ENCODE data around the gene PRR15L. TPM values are rescaled to one million over a fixed set of nuclear protein-coding genes. Genes with fewer than 3 reads are reported as not detected.
"Not testable (repeated sequence)": the region's sequence is repeated elsewhere in the genome, so short reads cannot be mapped to it uniquely, and the experiment has no call there.

The PRR15L gene
- total RNA-seq, 1 donor from 2014 or later = not detected

DNA sequence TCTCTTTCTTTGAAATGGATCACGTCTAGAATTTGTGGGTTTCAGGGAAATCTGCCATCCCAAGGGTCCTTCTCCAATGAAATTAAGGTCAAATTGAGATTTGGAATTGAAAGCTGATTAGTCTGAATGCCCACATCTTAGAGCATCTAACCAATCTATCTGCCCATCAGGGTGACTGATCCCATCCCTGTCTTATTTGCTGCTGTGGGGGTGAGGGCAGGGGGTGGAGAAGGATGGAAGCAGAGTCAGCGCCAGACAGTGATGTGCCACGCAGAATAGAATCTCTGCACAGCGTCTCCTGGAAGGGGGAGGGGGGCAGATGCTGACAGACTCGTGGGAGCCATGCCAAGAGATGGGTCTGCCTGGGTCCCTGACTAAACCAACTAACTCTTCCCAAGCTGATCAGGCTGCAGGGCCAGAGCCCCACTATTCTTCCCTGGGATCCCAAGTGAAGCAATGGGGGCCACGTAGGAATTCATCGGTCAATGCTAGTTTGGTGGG, 45.3 kb upstream of the PRR15L start:
- no peak for DNase-seq (ENCODE audit: extremely low spot score, unreplicated experiment)
- Mint-ChIP-seq H3K27me3 (ENCODE audit: unreplicated experiment) (peaks cover 3% of the 10 kb centered on the region), H3K4me1 (ENCODE audit: unreplicated experiment) (peaks cover 22% of the 10 kb centered on the region), H3K27ac (ENCODE audit: unreplicated experiment) (peak overlapping the region; percentile 94), H3K4me3 (ENCODE audit: unreplicated experiment) (no peak overlapping the region), H3K9me3 (ENCODE audit: unreplicated experiment) (no peaks in the 10 kb centered on the region), H3K36me3 (ENCODE audit: unreplicated experiment) (no peaks in the 10 kb centered on the region)
- TF ChIP-seq, protein P1, sequence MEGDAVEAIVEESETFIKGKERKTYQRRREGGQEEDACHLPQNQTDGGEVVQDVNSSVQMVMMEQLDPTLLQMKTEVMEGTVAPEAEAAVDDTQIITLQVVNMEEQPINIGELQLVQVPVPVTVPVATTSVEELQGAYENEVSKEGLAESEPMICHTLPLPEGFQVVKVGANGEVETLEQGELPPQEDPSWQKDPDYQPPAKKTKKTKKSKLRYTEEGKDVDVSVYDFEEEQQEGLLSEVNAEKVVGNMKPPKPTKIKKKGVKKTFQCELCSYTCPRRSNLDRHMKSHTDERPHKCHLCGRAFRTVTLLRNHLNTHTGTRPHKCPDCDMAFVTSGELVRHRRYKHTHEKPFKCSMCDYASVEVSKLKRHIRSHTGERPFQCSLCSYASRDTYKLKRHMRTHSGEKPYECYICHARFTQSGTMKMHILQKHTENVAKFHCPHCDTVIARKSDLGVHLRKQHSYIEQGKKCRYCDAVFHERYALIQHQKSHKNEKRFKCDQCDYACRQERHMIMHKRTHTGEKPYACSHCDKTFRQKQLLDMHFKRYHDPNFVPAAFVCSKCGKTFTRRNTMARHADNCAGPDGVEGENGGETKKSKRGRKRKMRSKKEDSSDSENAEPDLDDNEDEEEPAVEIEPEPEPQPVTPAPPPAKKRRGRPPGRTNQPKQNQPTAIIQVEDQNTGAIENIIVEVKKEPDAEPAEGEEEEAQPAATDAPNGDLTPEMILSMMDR (IDR thresholded peaks at IDR 0.05) = no peak

DNA sequence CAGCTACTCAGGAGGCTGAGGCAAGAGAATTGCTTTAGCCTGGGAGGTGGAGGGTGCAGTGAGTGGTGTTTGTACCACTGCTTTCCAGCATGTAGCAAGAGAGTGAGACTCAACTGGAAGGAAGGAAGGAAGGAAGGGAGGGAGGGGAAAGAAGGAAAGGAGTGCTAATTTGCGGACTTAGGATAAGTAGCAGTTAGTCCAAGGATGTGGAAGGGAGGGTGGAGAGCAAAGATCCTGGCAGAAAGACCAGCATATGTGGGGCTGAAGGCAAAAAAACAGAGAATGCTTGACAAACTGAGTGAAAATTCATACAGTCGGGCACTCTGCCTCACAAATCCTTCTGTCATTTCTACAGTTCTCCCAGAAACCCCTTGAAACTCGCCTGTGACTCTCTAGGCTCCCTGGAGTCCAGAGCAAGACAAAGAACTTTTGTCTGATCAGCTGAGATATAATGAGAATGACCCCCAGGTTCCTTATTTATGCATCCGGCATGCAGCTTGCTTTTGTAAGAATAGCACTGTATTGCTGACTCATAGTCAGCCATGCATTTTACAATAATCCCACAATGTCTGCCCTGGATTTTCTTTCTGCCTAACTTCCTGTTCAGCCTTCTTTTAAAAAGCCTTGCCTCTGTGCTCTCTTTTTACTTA, 44.7 kb upstream of the PRR15L start:
- Mint-ChIP-seq H3K4me1 (ENCODE audit: unreplicated experiment) (peaks cover 22% of the 10 kb centered on the region), H3K9me3 (ENCODE audit: unreplicated experiment) (no peaks in the 10 kb centered on the region), H3K27ac (ENCODE audit: unreplicated experiment) (peak overlapping the region; percentile 94), H3K4me3 (ENCODE audit: unreplicated experiment) (no peak overlapping the region), H3K27me3 (ENCODE audit: unreplicated experiment) (peaks cover 3% of the 10 kb centered on the region), H3K36me3 (ENCODE audit: unreplicated experiment) (no peaks in the 10 kb centered on the region)
- TF ChIP-seq, protein P1 (IDR thresholded peaks at IDR 0.05) = no peak
- DNase-seq (ENCODE audit: extremely low spot score, unreplicated experiment) = no peak

DNA sequence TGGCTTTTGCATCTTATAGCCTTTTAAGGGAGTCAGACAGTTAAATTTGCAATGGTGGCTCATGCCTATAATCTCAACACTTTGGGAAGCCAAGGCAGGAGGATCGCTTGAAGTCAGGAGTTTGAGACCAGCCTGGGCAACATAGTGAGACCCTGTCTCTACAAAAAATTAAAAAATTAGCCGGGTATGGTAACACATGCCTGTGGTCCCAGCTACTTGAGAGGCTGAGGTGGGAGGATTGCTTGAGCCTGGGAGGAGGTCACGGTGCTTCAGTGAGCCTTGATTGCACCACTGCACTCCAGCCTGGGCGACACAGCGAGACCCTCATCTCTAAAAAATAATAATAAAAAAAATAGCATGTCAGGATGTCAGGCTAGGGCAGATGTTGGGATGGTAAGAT, 44.0 kb upstream of the PRR15L start:
- not testable (repeated sequence) for DNase-seq (ENCODE audit: extremely low spot score, unreplicated experiment); H3K9me3 Mint-ChIP-seq (ENCODE audit: unreplicated experiment); H3K27me3 Mint-ChIP-seq (ENCODE audit: unreplicated experiment); H3K27ac Mint-ChIP-seq (ENCODE audit: unreplicated experiment); H3K36me3 Mint-ChIP-seq (ENCODE audit: unreplicated experiment); H3K4me3 Mint-ChIP-seq (ENCODE audit: unreplicated experiment)
- H3K4me1 Mint-ChIP-seq (ENCODE audit: unreplicated experiment) = peaks cover 22% of the 10 kb centered on the region

DNA sequence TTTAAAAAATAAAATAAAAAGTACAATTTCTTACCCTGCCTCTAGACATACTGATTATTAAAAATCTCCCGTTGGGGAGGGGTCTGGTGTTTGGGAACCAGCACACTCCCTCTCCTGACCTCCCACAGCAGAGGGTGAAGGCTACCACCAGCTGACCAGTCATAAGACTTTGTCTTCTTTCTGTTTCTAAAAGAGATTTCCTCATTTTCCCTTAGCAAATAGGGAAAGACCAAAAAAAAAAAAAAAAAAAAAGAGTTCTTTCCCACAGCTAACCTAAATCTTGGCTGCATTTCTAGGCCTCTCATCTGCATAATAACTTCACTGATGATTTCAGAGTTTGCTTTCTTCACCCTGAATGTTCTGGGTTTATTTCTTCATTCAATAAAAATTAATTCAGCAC, 43.5 kb upstream of the PRR15L start:
- Mint-ChIP-seq H3K27ac (ENCODE audit: unreplicated experiment) (no peak overlapping the region), H3K4me3 (ENCODE audit: unreplicated experiment) (no peak overlapping the region), H3K4me1 (ENCODE audit: unreplicated experiment) (peaks cover 21% of the 10 kb centered on the region), H3K36me3 (ENCODE audit: unreplicated experiment) (no peaks in the 10 kb centered on the region), H3K9me3 (ENCODE audit: unreplicated experiment) (no peaks in the 10 kb centered on the region), H3K27me3 (ENCODE audit: unreplicated experiment) (no peaks in the 10 kb centered on the region)
- DNase-seq (ENCODE audit: extremely low spot score, unreplicated experiment) = no peak
- TF ChIP-seq, protein P1 (IDR thresholded peaks at IDR 0.05) = no peak

DNA sequence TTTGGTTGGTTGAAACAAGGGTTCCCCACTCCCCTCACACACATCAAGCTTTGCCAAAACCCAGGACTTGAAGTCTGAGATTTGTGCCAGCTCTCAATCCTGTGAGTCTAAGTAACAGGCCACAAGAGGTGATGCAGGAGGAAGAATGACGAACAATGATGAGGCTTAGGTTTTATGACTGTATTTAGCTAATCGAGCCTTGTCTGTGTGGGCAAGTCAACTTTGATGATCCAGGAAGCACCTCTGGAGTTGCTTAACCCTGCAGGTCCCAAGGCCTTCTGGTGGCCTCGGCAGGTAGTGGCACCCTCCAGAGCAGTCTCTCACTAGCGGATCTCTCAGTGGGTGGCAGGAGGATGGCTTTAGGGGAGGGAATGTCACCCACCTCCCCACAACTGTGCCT, 41.9 kb upstream of the PRR15L start:
- H3K4me3 Mint-ChIP-seq (ENCODE audit: unreplicated experiment) = no peak overlapping the region
- no peaks in the 10 kb centered on the region for H3K9me3 Mint-ChIP-seq (ENCODE audit: unreplicated experiment)
- H3K27ac Mint-ChIP-seq (ENCODE audit: unreplicated experiment) = no peak overlapping the region
- H3K36me3 Mint-ChIP-seq (ENCODE audit: unreplicated experiment) = no peaks in the 10 kb centered on the region
- peaks cover 18% of the 10 kb centered on the region for H3K4me1 Mint-ChIP-seq (ENCODE audit: unreplicated experiment)
- H3K27me3 Mint-ChIP-seq (ENCODE audit: unreplicated experiment) = peaks cover 4% of the 10 kb centered on the region
- no peak for DNase-seq (ENCODE audit: extremely low spot score, unreplicated experiment)
- TF ChIP-seq, protein P1 (IDR thresholded peaks at IDR 0.05) = no peak
